Stimulated activated CD4-positive, alpha-beta T cell treated with anti-CD3 and anti-CD28 coated beads, Interleukin-15, amount 100 ng/mL, for 48 hours (primary cell): ENCODE data around the gene TRPC6.
"Not testable (repeated sequence)": the region's sequence is repeated elsewhere in the genome, so short reads cannot be mapped to it uniquely, and the experiment has no call there.

Experiments used
- DNase-seq, 2 donors: peaks; one replicate each; pipeline ENCODE4 v3.0.0-alpha.2; 2020; ENCODE audit warnings: low read depth in 2 of 2

Gene TRPC6

GRCh38 chr11:101448881-101449442 is 134.8 kb downstream of the TRPC6 start:
- no peak for DNase-seq

- no peak for DNase-seq
Measured at GRCh38 chr11:101446726-101447125, 137.1 kb downstream of the TRPC6 start.

GRCh38 chr11:101446238-101446637 is 137.6 kb downstream of the TRPC6 start:
- DNase-seq: no peak

GRCh38 chr11:101445761-101446160 is 138.0 kb downstream of the TRPC6 start:
- DNase-seq: no peak

- DNase-seq: no peak
Measured at GRCh38 chr11:101444851-101445250, 139.0 kb downstream of the TRPC6 start.

- no peak for DNase-seq
Measured at GRCh38 chr11:101444164-101444563, 139.6 kb downstream of the TRPC6 start.

- DNase-seq: no peak
Measured at GRCh38 chr11:101442936-101443521, 140.8 kb downstream of the TRPC6 start.

GRCh38 chr11:101442171-101442570 is 141.6 kb downstream of the TRPC6 start:
- no peak for DNase-seq

- no peak for DNase-seq
Measured at GRCh38 chr11:101441747-101442146, 142.1 kb downstream of the TRPC6 start.

GRCh38 chr11:101439488-101439887 is 144.3 kb downstream of the TRPC6 start:
- no peak for DNase-seq

GRCh38 chr11:101438708-101439107 is 145.1 kb downstream of the TRPC6 start:
- DNase-seq: not testable (repeated sequence)

- no peak for DNase-seq
Measured at GRCh38 chr11:101438126-101438525, 145.7 kb downstream of the TRPC6 start.

- no peak for DNase-seq
Measured at GRCh38 chr11:101436511-101437142, 147.2 kb downstream of the TRPC6 start.

- no peak for DNase-seq
Measured at GRCh38 chr11:101435408-101435973, 148.3 kb downstream of the TRPC6 start.

GRCh38 chr11:101434026-101434643 is 149.7 kb downstream of the TRPC6 start:
- no peak for DNase-seq

GRCh38 chr11:101433151-101433550 is 150.7 kb downstream of the TRPC6 start:
- no peak for DNase-seq

GRCh38 chr11:101429703-101430540 is 153.9 kb downstream of the TRPC6 start:
- DNase-seq: no peak

GRCh38 chr11:101428918-101429317 is 154.9 kb downstream of the TRPC6 start:
- no peak for DNase-seq

GRCh38 chr11:101407324-101407723 is 176.5 kb downstream of the TRPC6 start:
- no peak for DNase-seq
